ENCODE data around the gene XCR1. TPM values are rescaled to one million over a fixed set of nuclear protein-coding genes. Genes with fewer than 3 reads are reported as not detected.
"Not testable (repeated sequence)": the region's sequence is repeated elsewhere in the genome, so short reads cannot be mapped to it uniquely, and the experiment has no call there.

The XCR1 gene
- total RNA-seq, 1 donor from 2014 or later: not detected

GRCh38 chr3:46007280-46007679, 20.0 kb downstream of the XCR1 start:
- intact Hi-C loops (cut with micrococcal nuclease): no loop called here

DNA sequence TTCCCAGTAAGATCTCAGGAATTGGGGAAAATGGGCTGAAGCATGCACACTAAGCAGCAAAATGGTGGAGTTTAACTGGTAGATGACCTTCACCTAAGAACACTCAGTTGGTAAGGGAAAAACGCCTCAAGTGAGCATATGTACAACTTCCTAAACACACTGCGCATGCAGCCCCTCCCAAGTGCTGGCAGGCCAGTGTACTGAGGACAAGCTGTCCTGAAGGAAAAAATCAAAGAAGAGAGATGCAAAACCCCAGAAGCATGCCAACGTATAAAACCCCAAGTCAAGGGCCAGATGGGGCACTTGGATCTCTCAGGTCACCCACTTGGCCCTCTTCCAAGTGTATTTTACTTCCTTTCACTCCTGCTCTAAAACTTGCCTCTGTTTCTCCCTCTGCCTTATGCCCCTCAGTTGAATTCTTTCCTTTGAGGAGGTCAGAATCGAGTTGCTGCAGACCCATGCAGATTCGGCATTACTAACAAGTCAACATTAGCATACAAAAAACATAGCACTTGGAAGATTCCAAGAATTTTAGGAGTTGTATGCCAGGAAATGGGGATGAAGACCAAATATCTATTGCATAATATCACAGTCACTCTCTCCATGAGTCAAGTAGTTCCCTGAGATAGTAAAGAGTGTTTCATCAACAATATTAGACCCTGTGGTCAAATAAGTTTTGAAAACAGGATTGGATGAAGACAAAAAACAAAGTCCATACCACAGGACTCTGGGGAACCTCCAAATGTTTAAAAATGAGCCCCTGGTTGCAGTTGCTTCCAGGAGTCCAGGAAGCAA, 20.8 kb downstream of the XCR1 start:
- intact Hi-C loops (cut with micrococcal nuclease): no loop called here

DNA sequence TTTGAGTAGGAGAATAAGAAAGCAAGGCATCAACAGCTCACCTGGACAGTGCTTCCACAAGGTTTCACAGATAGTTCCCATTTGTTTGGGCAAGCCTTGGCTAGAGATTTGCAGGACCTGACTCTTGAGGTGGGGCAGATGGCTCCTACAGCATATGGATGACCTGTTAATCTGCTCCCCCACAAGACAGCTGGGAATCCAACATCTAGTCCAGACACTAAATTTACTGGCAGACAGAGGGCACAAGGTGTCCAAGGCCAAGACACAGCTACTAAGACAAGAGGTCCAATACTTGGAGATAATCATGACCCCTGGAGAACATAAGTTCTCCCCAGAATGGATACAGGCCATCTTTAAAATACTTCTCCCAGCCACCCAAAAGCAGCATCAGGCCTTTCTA, 23.6 kb downstream of the XCR1 start:
- intact Hi-C loops (cut with micrococcal nuclease): not testable (repeated sequence)

DNA sequence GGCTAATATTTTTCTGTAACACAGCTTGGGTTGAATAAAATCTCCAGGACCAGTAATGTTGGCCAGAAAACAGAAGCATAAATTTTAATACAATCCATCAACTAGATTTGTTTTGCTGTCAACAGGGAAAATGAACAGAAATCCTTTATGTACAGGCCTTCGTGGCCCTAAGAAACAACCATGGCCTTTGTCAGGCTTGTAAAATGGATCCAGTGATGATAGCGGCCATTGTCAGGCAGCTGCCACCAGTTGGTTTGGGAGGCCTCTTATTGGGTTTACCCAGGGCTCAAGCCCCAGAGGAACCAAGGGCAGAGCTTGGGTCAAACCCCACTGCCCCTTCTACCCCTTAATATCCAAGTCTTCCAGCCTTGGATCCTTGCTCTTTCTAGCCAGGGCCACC, 26.1 kb downstream of the XCR1 start:
- intact Hi-C loops (cut with micrococcal nuclease): no loop called here

DNA sequence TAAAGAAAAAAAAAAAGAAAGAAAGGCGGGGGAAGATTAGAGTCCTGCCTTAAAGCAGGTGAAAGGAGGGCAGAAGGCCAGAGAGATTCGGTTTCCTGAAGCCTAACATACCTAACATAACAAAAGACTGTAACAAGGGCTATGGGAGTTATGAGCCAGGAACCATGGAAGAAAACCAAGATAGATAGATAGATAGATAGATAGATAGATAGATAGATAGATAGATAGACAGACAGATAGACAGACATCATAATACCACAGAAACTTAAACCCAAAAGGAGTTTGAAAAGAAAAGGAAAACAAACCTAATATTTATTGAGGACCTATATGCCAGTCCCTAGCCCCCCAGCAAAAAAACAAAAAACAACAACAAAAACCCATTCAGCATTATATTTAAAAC, 29.3 kb downstream of the XCR1 start:
- intact Hi-C loops (cut with micrococcal nuclease): no loop called here

- intact Hi-C loops (cut with micrococcal nuclease): not testable (repeated sequence)
Observed at GRCh38 chr3:45997499-45997898, 29.8 kb downstream of the XCR1 start.

DNA sequence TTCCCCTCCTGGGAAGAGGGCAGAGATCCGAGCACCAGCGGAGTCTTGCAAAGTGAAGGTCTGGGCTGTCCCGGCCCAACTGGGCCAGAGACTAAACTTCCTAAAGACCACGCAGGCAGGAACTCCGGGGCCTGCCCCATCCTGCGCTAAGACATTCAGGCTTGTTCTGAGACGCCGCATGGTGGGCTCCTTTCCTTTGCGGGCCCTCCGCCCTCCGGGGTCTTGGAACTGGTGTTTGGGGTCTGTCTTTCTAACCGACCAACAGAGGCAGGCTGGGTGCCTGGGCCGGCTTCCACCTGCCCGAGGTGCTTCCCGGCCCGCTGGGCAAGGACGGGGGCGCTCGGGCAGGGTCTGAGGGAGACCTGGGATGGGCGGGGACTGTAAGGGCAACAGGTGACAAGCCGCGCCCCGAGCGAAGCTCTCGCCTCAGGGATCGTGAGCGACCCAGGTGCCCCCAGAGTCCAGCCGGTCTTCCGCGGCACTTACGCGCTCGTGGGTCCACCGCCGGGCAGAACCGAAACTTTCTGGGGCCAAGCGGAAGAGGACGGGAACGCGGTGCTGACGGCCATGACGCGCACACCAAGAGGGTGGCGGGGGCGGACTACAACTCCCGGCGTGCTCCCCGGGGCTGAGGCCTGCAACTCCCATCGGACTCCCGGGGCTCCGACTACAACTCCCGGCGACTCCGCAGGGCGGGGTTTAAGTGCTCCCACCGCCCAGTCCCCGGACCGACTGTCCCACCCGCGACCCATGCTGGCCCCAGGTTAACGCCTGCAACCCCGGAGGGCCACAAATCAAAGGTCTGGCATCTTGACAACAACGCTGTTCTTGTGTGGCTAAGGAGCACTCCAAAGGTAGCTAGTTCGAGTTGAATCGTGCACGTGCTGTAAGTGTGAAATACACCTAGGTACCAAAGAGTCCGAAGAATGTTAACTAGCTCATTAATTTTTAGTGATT, 31.8 kb downstream of the XCR1 start, which contains the start of gene FYCO1:
FYCO1 (minus strand) TSS at position 589 of the 957 bp plus-strand sequence. CDS start 10,914 bp downstream, outside the sequence.
- intact Hi-C loops (cut with micrococcal nuclease): loop anchor here (1.0 kb wide), 1 partner anchor 17 kb away; no protein-coding TSS in a partner anchor

GRCh38 chr3:45994419-45995235, 32.7 kb downstream of the XCR1 start:
- intact Hi-C loops (cut with micrococcal nuclease): loop anchor here (1.0 to 5.0 kb wide), 3 partner anchors 16 to 983 kb away; partner anchors contain the start of genes CCDC12, CXCR6 and NBEAL2

DNA sequence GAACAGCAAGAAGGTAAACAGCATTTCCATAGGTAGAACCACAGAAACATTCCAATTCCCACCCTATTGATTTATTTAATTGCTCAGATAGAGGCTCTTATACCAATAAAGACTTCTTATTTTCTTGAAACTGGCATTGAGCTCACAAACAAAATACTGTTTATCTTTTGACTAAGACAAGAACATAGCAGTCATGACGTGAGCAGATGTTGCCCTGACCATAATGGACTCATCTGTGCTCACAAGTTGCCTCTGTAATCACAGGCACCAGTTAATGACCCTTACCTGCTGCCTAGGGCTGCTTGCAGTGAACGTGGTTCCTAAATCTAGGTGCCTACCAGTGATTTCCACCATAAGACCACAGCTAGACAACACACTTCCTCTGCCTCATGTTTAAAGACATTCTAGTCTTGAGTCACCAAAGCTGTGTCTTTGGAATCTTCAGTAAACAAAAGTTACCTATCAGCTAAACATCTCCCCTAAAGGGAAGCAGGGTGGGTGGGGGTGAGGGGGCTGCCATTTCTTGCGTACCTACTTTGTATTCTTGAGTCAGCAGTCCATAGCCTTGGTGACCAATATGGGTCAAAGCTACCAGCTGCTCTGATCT, 33.8 kb downstream of the XCR1 start:
- intact Hi-C loops (cut with micrococcal nuclease): loop anchor here (2.0 to 5.0 kb wide), 3 partner anchors 51 to 984 kb away; partner anchors contain the start of genes CCDC12, CXCR6 and NBEAL2

- intact Hi-C loops (cut with micrococcal nuclease): loop anchor here (2.0 to 5.0 kb wide), 3 partner anchors 51 to 984 kb away; partner anchors contain the start of genes CCDC12, CXCR6 and NBEAL2
Observed at GRCh38 chr3:45992821-45993221, 34.5 kb downstream of the XCR1 start.

GRCh38 chr3:45992133-45992729, 35.1 kb downstream of the XCR1 start:
- intact Hi-C loops (cut with micrococcal nuclease): loop anchor here (2.0 to 5.0 kb wide), 3 partner anchors 50 to 985 kb away; partner anchors contain the start of genes CCDC12, CXCR6 and NBEAL2

DNA sequence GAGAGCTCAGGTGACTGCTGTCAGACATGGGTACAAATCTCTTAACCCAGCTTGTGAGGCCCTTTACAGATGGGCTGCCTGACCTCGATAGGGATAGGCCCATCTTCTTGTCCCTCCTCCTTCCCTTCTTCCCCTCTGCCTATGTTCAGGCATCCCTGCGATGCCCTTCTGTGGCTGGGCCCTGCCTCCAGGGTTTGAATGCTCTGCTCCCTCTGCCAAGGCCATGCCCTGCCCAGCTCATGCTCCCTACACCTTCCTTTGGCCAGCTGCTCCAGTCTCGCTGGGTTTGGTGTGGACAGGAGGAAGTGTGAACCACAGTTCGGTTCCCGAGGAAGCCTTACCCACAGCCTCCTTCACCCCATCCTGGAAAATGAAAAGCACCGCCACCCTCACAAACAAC, 35.9 kb downstream of the XCR1 start:
- intact Hi-C loops (cut with micrococcal nuclease): loop anchor here (5.0 kb wide), 2 partner anchors 49 to 986 kb away; partner anchors contain the start of genes CCDC12, CXCR6 and NBEAL2

GRCh38 chr3:45990181-45990580, 37.1 kb downstream of the XCR1 start:
- intact Hi-C loops (cut with micrococcal nuclease): loop anchor here (5.0 kb wide), 2 partner anchors 48 to 987 kb away; partner anchors contain the start of genes CCDC12, CXCR6 and NBEAL2

DNA sequence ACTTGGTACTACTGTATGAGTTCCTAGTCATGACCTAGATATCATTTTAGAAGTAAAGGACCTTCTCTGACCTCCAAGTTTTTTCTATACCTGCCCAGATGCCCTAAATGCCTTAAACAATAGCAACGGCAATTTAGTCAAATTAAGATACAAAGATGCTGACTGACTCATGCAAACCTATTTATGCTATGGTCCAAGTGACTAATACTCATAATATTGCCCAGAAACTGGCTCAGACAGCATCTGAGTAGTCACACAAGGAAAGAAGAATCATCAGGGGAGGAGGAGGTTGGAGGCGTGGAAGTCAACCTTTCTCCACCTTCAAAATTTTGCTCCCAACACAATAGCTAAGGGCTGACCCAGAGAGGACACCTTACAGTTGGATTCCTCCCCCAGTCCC, 38.5 kb downstream of the XCR1 start:
- intact Hi-C loops (cut with micrococcal nuclease): no loop called here

- intact Hi-C loops (cut with micrococcal nuclease): no loop called here
Observed at GRCh38 chr3:45988362-45988761, 38.9 kb downstream of the XCR1 start.

GRCh38 chr3:45987368-45988291, 39.7 kb downstream of the XCR1 start:
- intact Hi-C loops (cut with micrococcal nuclease): no loop called here

GRCh38 chr3:45986303-45986982, 40.8 kb downstream of the XCR1 start:
- intact Hi-C loops (cut with micrococcal nuclease): no loop called here
